ENCODE data around the gene TSHZ2.

Gene TSHZ2

DNA sequence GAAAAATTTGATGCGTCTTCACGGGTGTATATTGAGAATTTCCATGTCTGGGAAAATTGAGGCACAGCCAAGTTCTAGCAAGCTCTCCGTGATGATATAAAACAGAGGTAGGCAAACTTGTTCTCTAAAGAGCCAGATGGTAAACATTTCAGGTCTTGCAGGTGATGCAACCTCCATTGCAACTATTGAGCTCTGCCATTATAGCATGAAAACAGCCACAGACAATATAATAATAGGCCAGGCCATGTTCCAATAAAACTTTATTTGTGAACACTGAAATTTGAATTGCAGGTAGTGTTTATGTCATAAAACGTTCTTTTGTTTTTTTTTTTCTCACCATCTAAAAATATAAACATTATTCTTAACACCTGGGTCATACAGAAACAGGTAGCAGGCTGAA is 453.3 kb downstream of the TSHZ2 start:
- H3K4me3 ChIP-seq (ENCODE audit: low read depth, low read length), result no peak overlapping the region
- in situ Hi-C loops (cut with HindIII; ENCODE audit: low sequenced_read_pairs), result no loop called here
- no peak for DNase-seq (ENCODE audit: low read depth, low spot score)

DNA sequence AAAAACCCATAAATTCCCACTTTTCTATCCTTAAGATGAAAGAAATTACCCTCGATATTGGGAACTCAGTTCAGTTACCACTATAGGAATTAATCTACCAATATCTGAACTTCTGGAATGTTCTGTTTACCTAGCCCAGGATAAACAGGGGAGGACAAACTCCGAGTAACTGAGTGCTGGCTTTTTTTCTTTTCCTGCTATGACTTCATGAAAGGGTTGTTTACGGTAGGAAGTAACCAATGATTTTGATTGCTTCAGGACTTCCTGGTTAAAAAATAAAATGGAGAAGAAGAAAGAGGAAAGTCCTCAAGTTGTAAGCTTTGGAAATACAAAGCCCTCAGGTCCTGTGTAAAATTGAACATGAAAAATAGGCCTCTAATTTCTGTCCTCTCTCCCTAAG is 453.8 kb downstream of the TSHZ2 start:
- H3K4me3 ChIP-seq (ENCODE audit: low read depth, low read length), result no peak overlapping the region
- DNase-seq (ENCODE audit: low read depth, low spot score), result no peak
- in situ Hi-C loops (cut with HindIII; ENCODE audit: low sequenced_read_pairs), result no loop called here

More for the DNA sequence above, 453.3 kb downstream of the TSHZ2 start:
- TF ChIP-seq, protein P1, sequence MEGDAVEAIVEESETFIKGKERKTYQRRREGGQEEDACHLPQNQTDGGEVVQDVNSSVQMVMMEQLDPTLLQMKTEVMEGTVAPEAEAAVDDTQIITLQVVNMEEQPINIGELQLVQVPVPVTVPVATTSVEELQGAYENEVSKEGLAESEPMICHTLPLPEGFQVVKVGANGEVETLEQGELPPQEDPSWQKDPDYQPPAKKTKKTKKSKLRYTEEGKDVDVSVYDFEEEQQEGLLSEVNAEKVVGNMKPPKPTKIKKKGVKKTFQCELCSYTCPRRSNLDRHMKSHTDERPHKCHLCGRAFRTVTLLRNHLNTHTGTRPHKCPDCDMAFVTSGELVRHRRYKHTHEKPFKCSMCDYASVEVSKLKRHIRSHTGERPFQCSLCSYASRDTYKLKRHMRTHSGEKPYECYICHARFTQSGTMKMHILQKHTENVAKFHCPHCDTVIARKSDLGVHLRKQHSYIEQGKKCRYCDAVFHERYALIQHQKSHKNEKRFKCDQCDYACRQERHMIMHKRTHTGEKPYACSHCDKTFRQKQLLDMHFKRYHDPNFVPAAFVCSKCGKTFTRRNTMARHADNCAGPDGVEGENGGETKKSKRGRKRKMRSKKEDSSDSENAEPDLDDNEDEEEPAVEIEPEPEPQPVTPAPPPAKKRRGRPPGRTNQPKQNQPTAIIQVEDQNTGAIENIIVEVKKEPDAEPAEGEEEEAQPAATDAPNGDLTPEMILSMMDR (IDR thresholded peaks at IDR 0.05; ENCODE audit: low read depth, low read length), result no peak

DNA sequence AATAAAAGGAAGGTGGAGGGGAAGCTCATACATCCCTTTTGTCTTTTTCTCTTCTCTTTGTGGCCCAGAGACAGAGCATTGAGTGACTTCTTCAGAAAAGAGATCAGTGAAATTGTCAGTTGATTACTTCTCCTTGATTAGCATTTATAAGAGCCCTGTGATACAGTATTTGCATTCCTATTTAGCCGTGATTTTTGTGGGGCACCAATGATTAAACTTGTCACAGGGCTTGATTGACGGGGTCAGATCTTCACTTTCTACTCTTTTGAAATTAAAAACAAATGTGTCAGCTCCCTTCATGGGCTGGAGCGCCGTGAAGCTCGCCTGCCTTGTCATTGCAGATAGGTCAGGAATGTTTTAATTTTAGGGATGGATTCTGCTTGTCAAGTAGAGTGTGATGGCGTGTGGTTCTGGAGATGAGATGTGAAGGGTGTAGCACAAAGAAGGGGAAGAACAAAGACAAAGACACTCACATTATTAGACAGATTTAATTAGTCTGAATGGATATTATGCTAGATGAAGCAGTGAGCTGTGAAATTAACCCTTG is 454.7 kb downstream of the TSHZ2 start:
- no peak for DNase-seq (ENCODE audit: low read depth, low spot score)
- no peak overlapping the region for H3K4me3 ChIP-seq (ENCODE audit: low read depth, low read length)
- TF ChIP-seq, protein P1 (IDR thresholded peaks at IDR 0.05; ENCODE audit: low read depth, low read length), result no peak
- in situ Hi-C loops (cut with HindIII; ENCODE audit: low sequenced_read_pairs), result no loop called here

More for the DNA sequence above, 453.8 kb downstream of the TSHZ2 start:
- TF ChIP-seq, protein P1 (IDR thresholded peaks at IDR 0.05; ENCODE audit: low read depth, low read length), result no peak

DNA sequence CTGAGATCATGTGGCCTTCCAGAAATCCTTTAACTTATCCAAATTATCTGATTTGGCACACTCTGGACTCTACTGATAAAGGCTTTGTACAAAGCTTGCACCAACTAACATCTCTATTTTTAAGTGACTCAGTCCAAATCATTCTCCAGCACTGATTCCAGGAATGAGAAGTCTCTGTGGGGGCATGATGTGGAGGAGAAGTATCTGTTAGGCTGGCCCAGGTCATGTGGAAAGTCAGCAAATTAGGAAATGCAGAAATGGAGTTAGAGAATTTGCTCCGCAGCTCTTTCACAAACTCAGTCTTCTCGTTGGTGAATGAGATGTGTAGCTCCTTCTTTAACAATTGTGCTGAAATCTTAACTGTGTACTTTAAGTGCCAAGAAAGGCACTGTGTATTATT is 455.8 kb downstream of the TSHZ2 start:
- TF ChIP-seq, protein P1 (IDR thresholded peaks at IDR 0.05; ENCODE audit: low read depth, low read length), result no peak
- no peak overlapping the region for H3K4me3 ChIP-seq (ENCODE audit: low read depth, low read length)
- in situ Hi-C loops (cut with HindIII; ENCODE audit: low sequenced_read_pairs), result no loop called here
- DNase-seq (ENCODE audit: low read depth, low spot score), result no peak

DNA sequence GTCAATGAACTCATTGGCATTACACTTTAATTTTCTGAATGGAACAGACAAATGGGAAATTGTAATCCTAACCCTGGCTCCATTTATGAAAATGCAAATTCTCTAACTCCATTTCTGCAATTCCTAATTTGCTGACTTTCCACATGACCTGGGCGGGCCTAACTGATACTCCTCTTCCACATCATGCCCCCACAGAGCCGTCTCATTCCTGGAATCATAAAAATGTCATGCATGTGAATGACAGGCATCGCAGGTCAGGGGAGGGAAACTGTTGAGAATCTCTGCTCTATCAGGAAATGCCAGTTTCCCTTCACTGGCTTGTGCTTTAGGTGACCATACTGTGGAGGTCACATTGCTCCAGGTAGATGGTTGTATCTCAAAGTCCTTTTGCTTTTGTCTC is 456.4 kb downstream of the TSHZ2 start:
- in situ Hi-C loops (cut with HindIII; ENCODE audit: low sequenced_read_pairs), result no loop called here

DNA sequence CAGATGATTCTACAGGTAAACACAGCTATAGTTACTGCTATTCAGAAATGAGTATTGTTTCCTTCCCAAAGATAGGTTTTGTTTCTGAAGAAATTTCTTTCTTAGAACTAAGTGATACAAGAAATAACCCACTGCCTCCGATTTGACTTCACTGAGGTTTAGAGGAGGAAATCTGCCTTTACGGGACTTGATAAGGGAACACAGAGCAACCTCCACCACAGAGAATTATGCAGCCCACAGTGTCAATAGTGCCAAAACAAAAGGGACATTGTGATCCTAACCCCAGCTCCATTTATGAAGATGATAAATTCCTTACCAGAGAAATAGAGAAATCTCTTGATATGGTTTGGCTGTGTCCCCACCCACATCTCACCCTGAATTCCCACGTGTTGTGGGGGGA is 456.8 kb downstream of the TSHZ2 start:
- in situ Hi-C loops (cut with HindIII; ENCODE audit: low sequenced_read_pairs), result no loop called here
- TF ChIP-seq, protein P1 (IDR thresholded peaks at IDR 0.05; ENCODE audit: low read depth, low read length), result no peak
- no peak for DNase-seq (ENCODE audit: low read depth, low spot score)
- no peak overlapping the region for H3K4me3 ChIP-seq (ENCODE audit: low read depth, low read length)

More for the DNA sequence above, 456.4 kb downstream of the TSHZ2 start:
- DNase-seq (ENCODE audit: low read depth, low spot score), result no peak
- no peak overlapping the region for H3K4me3 ChIP-seq (ENCODE audit: low read depth, low read length)
- TF ChIP-seq, protein P1 (IDR thresholded peaks at IDR 0.05; ENCODE audit: low read depth, low read length), result no peak
